PFSK-1 (cell line): Measurements from ENCODE around the gene GRHPR. TPM values are rescaled to one million over a fixed set of nuclear protein-coding genes. Genes with fewer than 3 reads are reported as not detected.

Experiments used
- FOXP2 ChIP-seq: optimal IDR thresholded peaks from 2 replicates; pipeline ENCODE3; 2011; ENCODE audit warnings: borderline replicate concordance, control low read depth, inconsistent platforms; ENCODE audit not compliant: insufficient read depth; ENCODE audit errors: extremely low read length, extremely low read depth
- POLR2AphosphoS5 ChIP-seq: IDR thresholded peaks from 2 replicates; pipeline ENCODE4 v1.6.1; 2012; ENCODE audit warnings: low read depth, mild to moderate bottlenecking, control low read depth, low read length, moderate library complexity
- SIN3A ChIP-seq: IDR thresholded peaks from 2 replicates; pipeline ENCODE4 v1.6.1; 2012; ENCODE audit warnings: mild to moderate bottlenecking, low read length, moderate library complexity, borderline replicate concordance; ENCODE audit not compliant: insufficient read depth
- TAF1 ChIP-seq: IDR thresholded peaks from 2 replicates; pipeline ENCODE4 v1.6.1; 2012; ENCODE audit warnings: low read length, control low read depth, borderline replicate concordance; ENCODE audit not compliant: insufficient read depth
- polyA plus RNA-seq: library from polyadenylated mRNA; unstranded; fragments of >200 nt; gene quantifications from one replicate; pipeline ENCODE4 v1.2.1, GENCODE V29; 2012; ENCODE audit warnings: low read depth, missing spikeins; ENCODE audit not compliant: insufficient read length
- TF ChIP-seq, protein P1 (sequence below), 2 experiments: IDR thresholded peaks; 2 replicates each; pipeline versions ENCODE4 v1.6.1 to v1.8.0; 2011 to 2012; ENCODE audit warnings: low read depth in 2 of 2, low read length in 2 of 2, control low read depth in 1 of 2, inconsistent platforms in 1 of 2, mild to moderate bottlenecking in 1 of 2, moderate library complexity in 1 of 2; ENCODE audit not compliant: insufficient read depth in 1 of 2

The GRHPR gene
- polyA plus RNA-seq: 137 TPM

DNA sequence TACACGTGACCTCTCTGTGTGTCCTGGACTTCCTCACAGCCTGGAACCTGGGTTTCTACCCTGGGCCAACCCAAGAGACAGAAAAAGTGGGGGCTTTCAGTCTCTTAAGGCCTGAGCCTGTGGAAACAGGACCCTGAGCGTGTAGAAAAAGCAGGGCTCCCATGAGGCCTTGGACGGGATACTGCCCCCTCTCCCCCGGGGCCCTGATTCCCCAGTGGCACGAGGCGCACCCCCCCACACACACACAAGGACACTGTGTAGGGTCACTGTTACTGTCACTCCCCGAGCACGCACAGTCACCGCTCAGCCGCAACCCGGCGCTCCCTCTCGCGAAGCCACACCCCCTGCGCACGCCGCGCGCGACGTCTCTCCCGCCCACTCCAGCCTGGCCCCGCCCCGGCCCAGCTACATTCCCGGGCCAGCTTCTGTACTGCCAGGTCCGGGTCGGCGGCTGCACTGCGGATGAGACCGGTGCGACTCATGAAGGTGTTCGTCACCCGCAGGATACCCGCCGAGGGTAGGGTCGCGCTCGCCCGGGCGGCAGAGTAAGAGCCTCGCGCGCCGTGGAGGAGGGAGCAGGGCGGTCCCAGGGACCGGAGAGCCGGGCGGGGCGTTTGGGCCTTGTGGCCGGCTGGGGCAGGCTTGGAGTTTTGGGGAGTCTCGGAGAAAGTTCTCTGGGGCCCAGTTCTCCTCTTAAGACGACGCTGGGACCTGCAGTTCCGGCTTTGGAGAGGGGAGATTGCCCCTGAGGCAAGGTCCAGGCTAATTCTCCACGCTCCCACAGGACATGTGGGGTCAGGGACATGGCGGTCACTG lies at the start of gene GRHPR:
Gene GRHPR (plus strand): TSS at position 408 of the 816 bp plus-strand sequence. CDS start 55 bp downstream, at position 463.
- TF ChIP-seq, protein P1, sequence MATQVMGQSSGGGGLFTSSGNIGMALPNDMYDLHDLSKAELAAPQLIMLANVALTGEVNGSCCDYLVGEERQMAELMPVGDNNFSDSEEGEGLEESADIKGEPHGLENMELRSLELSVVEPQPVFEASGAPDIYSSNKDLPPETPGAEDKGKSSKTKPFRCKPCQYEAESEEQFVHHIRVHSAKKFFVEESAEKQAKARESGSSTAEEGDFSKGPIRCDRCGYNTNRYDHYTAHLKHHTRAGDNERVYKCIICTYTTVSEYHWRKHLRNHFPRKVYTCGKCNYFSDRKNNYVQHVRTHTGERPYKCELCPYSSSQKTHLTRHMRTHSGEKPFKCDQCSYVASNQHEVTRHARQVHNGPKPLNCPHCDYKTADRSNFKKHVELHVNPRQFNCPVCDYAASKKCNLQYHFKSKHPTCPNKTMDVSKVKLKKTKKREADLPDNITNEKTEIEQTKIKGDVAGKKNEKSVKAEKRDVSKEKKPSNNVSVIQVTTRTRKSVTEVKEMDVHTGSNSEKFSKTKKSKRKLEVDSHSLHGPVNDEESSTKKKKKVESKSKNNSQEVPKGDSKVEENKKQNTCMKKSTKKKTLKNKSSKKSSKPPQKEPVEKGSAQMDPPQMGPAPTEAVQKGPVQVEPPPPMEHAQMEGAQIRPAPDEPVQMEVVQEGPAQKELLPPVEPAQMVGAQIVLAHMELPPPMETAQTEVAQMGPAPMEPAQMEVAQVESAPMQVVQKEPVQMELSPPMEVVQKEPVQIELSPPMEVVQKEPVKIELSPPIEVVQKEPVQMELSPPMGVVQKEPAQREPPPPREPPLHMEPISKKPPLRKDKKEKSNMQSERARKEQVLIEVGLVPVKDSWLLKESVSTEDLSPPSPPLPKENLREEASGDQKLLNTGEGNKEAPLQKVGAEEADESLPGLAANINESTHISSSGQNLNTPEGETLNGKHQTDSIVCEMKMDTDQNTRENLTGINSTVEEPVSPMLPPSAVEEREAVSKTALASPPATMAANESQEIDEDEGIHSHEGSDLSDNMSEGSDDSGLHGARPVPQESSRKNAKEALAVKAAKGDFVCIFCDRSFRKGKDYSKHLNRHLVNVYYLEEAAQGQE (IDR thresholded peaks at IDR 0.05; ENCODE audit: insufficient read depth in 1 of 2, low read depth in 2 of 2, low read length in 2 of 2): peak in 1 of 2 experiments; percentile 43; a peak in 1 of 4 replicates
- TF ChIP-seq FOXP2 (peak; percentile 16), TAF1 (peak; percentile 91), POLR2AphosphoS5 (peak; percentile 93), SIN3A (no peak)

GRCh38 chr9:37372839-37373238 lies 49.7 kb upstream of the GRHPR start:
- TF ChIP-seq, protein P1 (IDR thresholded peaks at IDR 0.05; ENCODE audit: insufficient read depth in 1 of 2, low read depth in 2 of 2, low read length in 2 of 2): no peak
- no peak for TF ChIP-seq POLR2AphosphoS5

- no peak for TF ChIP-seq TAF1
- no peak for TF ChIP-seq FOXP2
- no peak for TF ChIP-seq POLR2AphosphoS5
- no peak for TF ChIP-seq SIN3A
- TF ChIP-seq, protein P1 (IDR thresholded peaks at IDR 0.05; ENCODE audit: insufficient read depth in 1 of 2, low read depth in 2 of 2, low read length in 2 of 2): no peak
These were observed 48.9 kb upstream of the GRHPR start for GRCh38 chr9:37373621-37374020.

GRCh38 chr9:37374892-37375291 lies 47.6 kb upstream of the GRHPR start:
- TF ChIP-seq FOXP2: no peak
- TF ChIP-seq TAF1: no peak

GRCh38 chr9:37377688-37378612 lies 44.5 kb upstream of the GRHPR start:
- TF ChIP-seq FOXP2 (no peak), POLR2AphosphoS5 (no peak), TAF1 (no peak), SIN3A (no peak)
- TF ChIP-seq, protein P1 (IDR thresholded peaks at IDR 0.05; ENCODE audit: insufficient read depth in 1 of 2, low read depth in 2 of 2, low read length in 2 of 2): no peak
